GOT3 (cell line): ENCODE data around the gene ERMAP.
"Not testable (repeated sequence)": the region's sequence is repeated elsewhere in the genome, so short reads cannot be mapped to it uniquely, and the experiment has no call there.

Experiments
- DNase-seq: peaks from one replicate; lab custom pipeline; 2025; ENCODE audit warnings: mixed read lengths; lab: John Stamatoyannopoulos, UW

Gene ERMAP

GRCh38 chr1:42845193-42845592 lies 28.3 kb downstream of the ERMAP start:
- DNase-seq, result no peak

- DNase-seq, result no peak
Measured at GRCh38 chr1:42845866-42846256, 28.9 kb downstream of the ERMAP start.

- peak; percentile 73 for DNase-seq
Measured at GRCh38 chr1:42846257-42847110, 29.6 kb downstream of the ERMAP start, which contains the start of gene ZNF691. Gene ZNF691, plus strand, starts transcription at chr1:42846613. Its CDS starts 3,046 bp downstream, at chr1:42849659.

- no peak for DNase-seq
Measured at GRCh38 chr1:42847111-42847595, 30.2 kb downstream of the ERMAP start.

- DNase-seq, result no peak
Measured at GRCh38 chr1:42847721-42848460, 31.0 kb downstream of the ERMAP start.

GRCh38 chr1:42848823-42849537 lies 32.1 kb downstream of the ERMAP start:
- no peak for DNase-seq

- DNase-seq, result no peak
Measured at GRCh38 chr1:42849944-42850343, 33.0 kb downstream of the ERMAP start.

- no peak for DNase-seq
Measured at GRCh38 chr1:42851420-42851819, 34.5 kb downstream of the ERMAP start.

GRCh38 chr1:42851960-42852607 lies 35.2 kb downstream of the ERMAP start:
- DNase-seq, result no peak

GRCh38 chr1:42852608-42852980 lies 35.7 kb downstream of the ERMAP start:
- no peak for DNase-seq

- no peak for DNase-seq
Measured at GRCh38 chr1:42853116-42853884, 36.4 kb downstream of the ERMAP start.

GRCh38 chr1:42856554-42856953 lies 39.6 kb downstream of the ERMAP start:
- not testable (repeated sequence) for DNase-seq

GRCh38 chr1:42859366-42859765 lies 42.4 kb downstream of the ERMAP start:
- not testable (repeated sequence) for DNase-seq

GRCh38 chr1:42860339-42861013 lies 43.6 kb downstream of the ERMAP start:
- no peak for DNase-seq

- DNase-seq, result no peak
Measured at GRCh38 chr1:42861014-42861399, 44.1 kb downstream of the ERMAP start.

GRCh38 chr1:42866549-42866948 lies 49.6 kb downstream of the ERMAP start:
- DNase-seq, result no peak

GRCh38 chr1:42868466-42868865 lies 51.5 kb downstream of the ERMAP start:
- not testable (repeated sequence) for DNase-seq

GRCh38 chr1:42869254-42869653 lies 52.3 kb downstream of the ERMAP start:
- not testable (repeated sequence) for DNase-seq

- DNase-seq, result not testable (repeated sequence)
Measured at GRCh38 chr1:42869751-42870150, 52.8 kb downstream of the ERMAP start.

GRCh38 chr1:42873108-42873507 lies 56.2 kb downstream of the ERMAP start:
- DNase-seq, result not testable (repeated sequence)
